GM21390 (cell line): ENCODE measurements around the gene BCL11B.

Experiments used
- ATAC-seq: cut with Tn5 transposase; IDR thresholded peaks from one replicate; pipeline ENCODE4 v1.9.1; 2021; ENCODE audit not compliant: unreplicated experiment

BCL11B gene

DNA sequence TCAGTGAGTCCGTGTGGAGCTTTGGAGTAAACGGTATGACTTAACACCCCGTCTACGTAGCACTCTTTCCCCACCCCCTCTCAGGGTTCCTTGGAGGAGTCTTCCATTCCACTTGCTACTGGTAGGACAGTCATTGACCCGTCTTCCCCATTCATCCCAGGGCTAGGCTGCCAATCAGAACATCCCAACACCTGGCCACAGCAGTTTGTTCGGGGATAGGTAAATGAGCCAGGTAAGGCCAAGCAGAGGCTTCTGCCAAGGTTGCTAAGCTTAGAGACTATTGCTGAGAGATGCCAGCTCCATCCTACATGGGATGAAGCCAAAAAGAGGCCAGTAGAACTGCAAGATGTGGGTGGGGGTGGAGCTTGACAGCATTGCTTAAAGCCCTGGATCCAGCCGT is 130.8 kb downstream of the BCL11B start:
- ATAC-seq: no peak

- ATAC-seq: no peak
Observed at GRCh38 chr14:99138999-99139865, 132.8 kb downstream of the BCL11B start.

GRCh38 chr14:99137913-99138571 is 134.0 kb downstream of the BCL11B start:
- no peak for ATAC-seq

DNA sequence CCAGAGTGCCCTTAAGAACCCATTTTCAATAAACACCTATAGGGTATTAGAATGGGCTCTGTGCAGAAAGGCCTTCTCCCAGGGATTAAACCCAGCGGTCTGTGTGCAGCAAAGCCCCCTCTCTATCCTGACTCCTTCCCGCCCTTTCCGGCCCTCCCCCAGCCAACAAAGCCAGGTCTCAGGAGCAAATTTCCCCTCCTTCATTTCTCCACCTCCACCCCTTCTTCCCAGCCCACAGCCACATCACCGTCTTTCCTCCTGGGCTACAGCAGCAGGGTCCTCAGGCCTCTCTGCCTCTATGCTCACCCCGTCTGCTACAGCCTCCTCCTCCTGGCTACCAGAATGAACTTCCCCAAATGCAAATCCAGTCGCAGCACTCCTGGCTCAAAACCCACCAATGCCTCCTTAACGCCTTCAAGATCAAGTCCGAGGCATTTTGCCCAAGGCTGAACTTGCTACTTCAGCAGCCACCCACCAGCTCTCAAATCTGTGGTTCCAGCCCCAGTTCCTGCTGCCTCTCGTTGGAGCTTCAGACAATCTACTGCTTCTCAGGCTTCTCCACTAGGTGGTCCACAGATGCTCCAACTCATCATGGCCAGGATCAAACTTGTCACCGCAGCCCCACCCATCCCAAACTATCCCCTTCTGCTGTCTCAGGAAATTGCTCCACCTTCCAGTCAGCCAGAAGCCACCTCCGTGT is 134.8 kb downstream of the BCL11B start:
- ATAC-seq: no peak

- no peak for ATAC-seq
Observed at GRCh38 chr14:99136401-99136800, 135.6 kb downstream of the BCL11B start.

DNA sequence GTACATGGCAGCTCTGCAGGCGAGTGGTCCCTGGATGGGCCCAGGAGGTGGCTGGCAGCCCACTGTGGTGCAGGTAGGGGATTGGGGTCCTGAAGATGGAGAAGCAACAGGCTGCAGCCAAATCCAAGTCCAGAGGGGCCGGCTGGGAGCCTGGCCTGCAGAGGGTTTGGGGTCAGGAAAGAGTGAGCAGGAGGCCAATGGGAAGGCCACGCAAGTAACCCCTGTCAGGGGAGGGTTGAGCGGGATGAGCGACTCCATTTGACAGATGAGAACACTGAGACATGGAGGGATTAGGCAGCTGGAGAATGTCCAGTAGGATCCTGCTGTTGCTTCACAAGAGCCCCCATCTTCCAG is 136.0 kb downstream of the BCL11B start:
- no peak for ATAC-seq

DNA sequence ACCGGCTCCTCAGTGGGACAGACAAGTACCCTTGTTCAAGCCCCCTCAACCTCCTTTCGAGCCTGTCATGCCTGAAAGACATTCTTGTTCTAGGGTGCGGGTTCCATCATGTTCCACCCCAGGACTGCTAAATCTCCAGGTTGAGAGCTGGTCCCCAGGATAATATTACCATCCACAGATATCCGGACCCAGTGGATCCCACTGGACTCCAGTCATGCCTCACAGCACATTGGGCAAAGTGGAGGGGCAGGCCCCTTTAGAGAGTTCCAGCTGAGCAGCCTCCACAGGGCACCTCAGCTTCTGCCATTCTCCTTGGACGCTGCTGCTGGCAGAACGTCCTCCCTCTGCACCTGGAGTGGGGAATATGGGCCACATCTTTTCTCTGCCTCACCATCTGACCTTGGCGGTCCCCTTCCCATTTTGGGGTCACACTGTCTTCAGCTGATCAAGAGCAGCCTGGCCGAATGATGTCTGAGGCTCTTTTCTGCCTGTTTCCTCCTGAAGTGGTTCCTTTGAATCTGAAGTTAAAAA is 137.4 kb downstream of the BCL11B start:
- ATAC-seq: no peak

DNA sequence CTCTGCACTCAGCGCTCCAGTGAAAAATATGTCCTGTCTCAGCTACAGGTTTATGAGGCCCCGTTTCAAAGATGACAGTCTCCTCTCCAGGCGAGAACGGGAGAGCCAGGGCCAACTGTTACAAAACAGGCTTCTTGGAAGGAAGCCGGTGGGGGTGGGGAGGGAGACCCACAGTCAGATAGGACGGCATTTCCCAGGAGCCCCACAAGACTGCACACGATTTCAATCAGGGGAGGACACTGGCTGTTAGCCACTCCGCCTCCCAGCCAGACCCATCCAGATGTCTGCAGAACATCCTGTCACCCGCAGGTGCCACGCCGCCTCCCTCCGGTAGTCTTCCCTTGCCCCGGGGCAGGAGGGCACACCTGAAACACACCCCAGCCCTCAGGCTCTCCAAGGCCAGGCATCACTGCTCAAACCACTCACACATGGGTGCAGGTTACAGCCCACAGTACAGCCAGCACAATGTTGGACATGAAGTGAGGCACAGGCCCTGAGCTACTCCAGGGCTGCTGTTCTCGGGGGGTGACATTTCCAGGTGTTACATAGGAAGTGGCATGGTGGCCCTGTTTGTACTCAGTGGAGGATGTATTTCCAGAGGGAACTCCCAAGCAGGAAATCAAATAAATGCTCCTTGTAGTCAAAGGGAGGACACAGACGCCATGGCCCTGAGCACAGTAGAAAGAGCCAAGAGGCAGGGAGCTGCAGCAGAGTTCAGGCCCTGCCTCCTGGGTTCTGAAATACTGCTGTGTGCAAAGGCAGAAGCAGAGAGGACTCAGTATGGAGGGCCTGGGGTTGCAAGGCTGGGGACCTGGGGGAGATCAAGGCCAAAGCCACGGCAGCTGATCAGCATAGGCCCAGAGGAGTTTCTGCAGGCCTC is 138.1 kb downstream of the BCL11B start:
- ATAC-seq: no peak

- ATAC-seq: no peak
Observed at GRCh38 chr14:99132821-99133635, 139.0 kb downstream of the BCL11B start.

DNA sequence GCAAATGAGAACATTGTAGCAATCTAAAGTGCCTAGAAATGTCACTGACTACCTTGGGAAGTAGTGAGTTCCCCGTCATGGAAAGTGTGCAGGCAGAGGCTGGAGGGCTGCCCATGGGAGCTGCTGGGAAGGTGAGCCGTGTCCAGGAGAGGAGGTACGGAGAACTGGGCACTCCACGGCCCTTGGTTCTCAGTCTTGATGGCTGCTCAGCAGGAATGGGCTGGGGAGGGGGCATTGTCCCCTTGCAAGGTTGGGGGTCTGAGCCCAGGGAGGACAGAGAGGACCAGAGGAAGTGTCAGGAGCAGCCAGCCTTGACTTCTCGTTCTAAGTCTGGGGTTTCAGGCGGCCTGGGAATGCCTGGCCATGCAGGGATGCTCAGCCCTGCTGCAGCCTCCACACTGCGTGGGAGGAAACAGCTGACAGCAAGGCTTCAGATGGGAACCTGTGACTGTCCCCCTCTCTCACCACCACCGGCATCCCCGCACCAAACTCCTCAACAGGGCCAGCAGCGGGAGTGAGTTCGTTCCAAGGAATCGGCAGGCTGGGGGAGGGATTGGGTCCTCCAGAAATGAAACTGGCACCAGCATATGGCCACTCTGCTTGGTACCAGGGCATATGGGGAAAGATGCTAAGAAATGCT is 140.2 kb downstream of the BCL11B start:
- ATAC-seq: no peak

- ATAC-seq: no peak
Observed at GRCh38 chr14:99129998-99130397, 142.0 kb downstream of the BCL11B start.

DNA sequence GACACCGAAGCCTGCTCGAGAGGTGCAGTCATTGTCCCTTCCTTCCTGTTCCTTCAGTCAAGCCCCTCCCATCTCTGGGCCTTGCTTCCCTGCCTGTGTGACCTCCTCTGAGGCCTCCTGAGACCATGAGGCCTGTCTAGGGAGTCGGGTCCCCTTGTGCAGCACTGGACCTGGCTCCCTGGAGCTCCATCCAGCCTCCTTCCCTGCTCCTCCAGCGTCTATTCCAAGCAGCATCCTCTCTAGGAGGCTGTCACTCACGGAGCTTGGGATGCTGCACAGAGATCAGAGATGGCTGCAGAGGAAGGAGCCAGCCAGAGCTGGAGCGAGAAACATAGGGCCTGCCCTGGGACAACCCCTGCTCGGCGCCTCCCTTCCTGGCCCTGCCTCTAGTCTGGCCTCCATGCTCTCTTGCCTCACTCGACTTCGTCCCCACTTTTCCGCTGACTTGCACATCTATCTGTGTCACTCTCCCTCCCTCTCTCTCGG is 142.7 kb downstream of the BCL11B start:
- no peak for ATAC-seq

DNA sequence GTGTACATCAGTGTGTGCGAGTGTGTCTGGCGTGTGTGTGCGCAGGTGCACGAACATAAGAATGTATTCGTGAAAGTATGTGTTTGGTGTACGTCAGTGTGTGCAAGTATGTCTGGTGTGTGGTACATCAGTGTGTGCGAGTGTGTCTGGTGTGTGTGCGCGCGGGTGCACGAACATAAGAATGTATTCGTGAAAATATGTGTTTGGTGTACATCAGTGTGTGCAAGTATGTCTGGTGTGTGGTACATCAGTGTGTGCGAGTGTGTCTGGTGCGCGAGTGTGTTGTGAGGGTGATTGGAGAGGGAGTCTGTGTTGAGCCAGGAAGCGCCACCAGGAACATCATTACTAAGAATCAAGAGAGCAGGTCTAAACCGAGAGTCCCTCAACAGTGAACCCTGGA is 143.8 kb downstream of the BCL11B start:
- ATAC-seq: no peak

DNA sequence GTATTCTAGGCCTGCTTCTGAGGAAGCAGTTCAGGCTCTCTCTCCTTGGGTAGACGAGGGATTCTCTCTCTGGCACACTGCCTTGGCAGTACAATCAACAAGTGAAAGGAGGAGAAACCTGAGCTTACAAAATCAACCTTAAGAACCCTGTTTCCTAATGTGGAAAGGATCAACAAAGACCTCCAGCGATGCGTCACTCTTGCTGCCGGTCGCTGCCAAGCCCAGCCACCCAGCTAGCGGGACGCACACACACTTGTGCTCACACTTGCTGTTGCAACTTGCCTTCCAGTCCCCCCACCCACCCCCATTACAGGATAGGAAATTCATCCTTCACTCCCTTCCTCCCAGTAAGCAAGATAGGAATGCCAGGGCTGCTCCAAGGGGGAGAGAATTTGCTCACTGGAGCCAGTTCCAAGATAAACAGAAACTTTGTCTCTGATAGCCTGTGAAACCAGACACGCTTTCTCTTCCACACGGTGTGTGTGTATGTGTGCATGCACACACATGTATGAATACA is 144.3 kb downstream of the BCL11B start:
- no peak for ATAC-seq

- ATAC-seq: no peak
Observed at GRCh38 chr14:99125616-99126431, 146.2 kb downstream of the BCL11B start.

- no peak for ATAC-seq
Observed at GRCh38 chr14:99125113-99125512, 146.9 kb downstream of the BCL11B start.

DNA sequence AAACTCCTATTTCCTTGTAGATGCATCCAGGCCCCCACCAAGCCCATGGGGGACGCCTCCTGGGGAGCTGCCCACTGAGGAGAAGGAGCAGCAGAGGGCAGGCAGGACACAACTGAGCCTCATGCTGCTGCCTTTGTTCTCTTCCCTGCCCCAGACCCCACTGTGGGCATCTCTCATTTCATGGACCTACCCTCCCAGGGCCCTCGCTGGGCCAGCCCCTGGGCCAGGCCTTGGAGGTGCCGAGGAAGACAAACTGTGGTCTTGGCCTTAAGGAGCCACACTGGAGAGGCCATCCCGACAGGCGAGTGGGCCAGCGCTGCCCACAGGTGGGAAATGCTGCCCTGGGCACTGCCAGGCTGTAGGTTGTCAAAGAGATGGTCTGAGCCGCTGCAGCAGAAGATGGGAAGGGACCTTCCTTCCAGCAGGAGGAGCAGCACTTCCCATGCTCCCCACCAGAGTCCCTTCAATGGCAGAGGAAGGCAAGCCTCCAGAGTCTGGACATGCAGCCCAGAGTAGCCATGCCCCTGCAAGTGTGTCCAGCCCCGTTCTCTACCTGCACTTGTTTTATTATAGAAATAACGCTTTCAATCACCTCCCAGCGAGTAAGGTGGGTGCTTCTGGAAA is 147.4 kb downstream of the BCL11B start:
- no peak for ATAC-seq
